Activated naive CD4-positive, alpha-beta T cell treated with anti-CD3 and anti-CD28 coated beads for 36 hours (primary cell): ENCODE results near the gene MORF4L1. TPM values are rescaled to one million over a fixed set of nuclear protein-coding genes. Genes with fewer than 3 reads are reported as not detected.
"Not testable (repeated sequence)": the region's sequence is repeated elsewhere in the genome, so short reads cannot be mapped to it uniquely, and the experiment has no call there.

Experiments used
- CTCF ChIA-PET: fragments of 350-600 bp; sonication (Branson Sonifier 250); formaldehyde crosslinking; loops from one replicate; lab custom pipeline; 2021; ENCODE audit warnings: antibody characterized with exemption; lab: Charles Lee
- DNase-seq: peaks from one replicate; pipeline ENCODE4 v3.0.0-alpha.2; 2020
- H3K27ac Mint-ChIP-seq: one replicate; pipeline ENCODE4 v1.8.0; 2021; ENCODE audit warnings: mild to moderate bottlenecking, mixed read lengths
- H3K27me3 Mint-ChIP-seq: one replicate; pipeline ENCODE4 v1.8.0; 2021; ENCODE audit warnings: low read depth, mixed read lengths
- H3K36me3 Mint-ChIP-seq: one replicate; pipeline ENCODE4 v1.8.0; 2021; ENCODE audit warnings: low read depth, mixed read lengths
- H3K4me1 Mint-ChIP-seq: one replicate; pipeline ENCODE4 v1.8.0; 2021; ENCODE audit warnings: low read depth, mixed read lengths
- H3K4me3 Mint-ChIP-seq: one replicate; pipeline ENCODE4 v1.8.0; 2021; ENCODE audit warnings: mild to moderate bottlenecking, moderate library complexity, mixed read lengths
- H3K9me3 Mint-ChIP-seq: one replicate; pipeline ENCODE4 v1.8.0; 2021; ENCODE audit warnings: mixed read lengths
- intact Hi-C: fragments of 100-400 bp; cut with micrococcal nuclease; formaldehyde crosslinking; loops from one replicate; pipeline ENCODE4 v1.15.1; 2023
- total RNA-seq, 2 experiments: library from RNA; stranded (reverse); gene quantifications; one replicate each; pipeline ENCODE4 v1.2.3, GENCODE V29; 2021

Gene MORF4L1
- total RNA-seq, 2 experiments from 2014 or later = 299 to 338 TPM

GRCh38 chr15:78841891-78842290, 30.8 kb upstream of the MORF4L1 start:
- CTCF ChIA-PET = no interaction called here
- Mint-ChIP-seq H3K27ac (no peak overlapping the region), H3K27me3 (no peaks in the 10 kb centered on the region), H3K4me3 (no peak overlapping the region), H3K4me1 (no peaks in the 10 kb centered on the region), H3K9me3 (no peaks in the 10 kb centered on the region), H3K36me3 (no peaks in the 10 kb centered on the region)
- no peak for DNase-seq
- intact Hi-C loops = no loop called here

GRCh38 chr15:78842519-78842918, 30.2 kb upstream of the MORF4L1 start:
- no peaks in the 10 kb centered on the region for H3K4me1 Mint-ChIP-seq
- no peaks in the 10 kb centered on the region for H3K36me3 Mint-ChIP-seq
- CTCF ChIA-PET = no interaction called here
- intact Hi-C loops = no loop called here
- H3K4me3 Mint-ChIP-seq = no peak overlapping the region
- no peaks in the 10 kb centered on the region for H3K27me3 Mint-ChIP-seq
- no peak overlapping the region for H3K27ac Mint-ChIP-seq
- no peak for DNase-seq
- no peaks in the 10 kb centered on the region for H3K9me3 Mint-ChIP-seq

GRCh38 chr15:78846906-78847305, 25.8 kb upstream of the MORF4L1 start:
- DNase-seq, H3K4me3 Mint-ChIP-seq, H3K27ac Mint-ChIP-seq, H3K36me3 Mint-ChIP-seq, H3K9me3 Mint-ChIP-seq, intact Hi-C loops, CTCF ChIA-PET, H3K4me1 Mint-ChIP-seq, H3K27me3 Mint-ChIP-seq: not testable (repeated sequence)

- CTCF ChIA-PET, H3K36me3 Mint-ChIP-seq, H3K4me1 Mint-ChIP-seq, H3K27ac Mint-ChIP-seq, H3K4me3 Mint-ChIP-seq, DNase-seq, H3K9me3 Mint-ChIP-seq, intact Hi-C loops, H3K27me3 Mint-ChIP-seq: not testable (repeated sequence)
Measured at GRCh38 chr15:78847387-78847906, 25.2 kb upstream of the MORF4L1 start.

GRCh38 chr15:78850352-78850751, 22.3 kb upstream of the MORF4L1 start:
- intact Hi-C loops = no loop called here
- H3K27ac Mint-ChIP-seq = no peak overlapping the region
- H3K9me3 Mint-ChIP-seq = no peaks in the 10 kb centered on the region
- peaks cover 4% of the 10 kb centered on the region for H3K4me1 Mint-ChIP-seq
- no peaks in the 10 kb centered on the region for H3K36me3 Mint-ChIP-seq
- no peaks in the 10 kb centered on the region for H3K27me3 Mint-ChIP-seq
- DNase-seq = no peak
- CTCF ChIA-PET = interaction anchor here (0.5 kb wide), 1 partner anchor 135 kb away, joined by 4 read pairs; no protein-coding TSS in a partner anchor
- no peak overlapping the region for H3K4me3 Mint-ChIP-seq

GRCh38 chr15:78850941-78851755, 21.5 kb upstream of the MORF4L1 start:
- Mint-ChIP-seq H3K27ac (no peak overlapping the region), H3K36me3 (no peaks in the 10 kb centered on the region), H3K4me3 (no peak overlapping the region), H3K4me1 (peaks cover 6% of the 10 kb centered on the region), H3K27me3 (no peaks in the 10 kb centered on the region), H3K9me3 (no peaks in the 10 kb centered on the region)
- intact Hi-C loops = no loop called here
- CTCF ChIA-PET = interaction anchor here (0.5 kb wide), 1 partner anchor 44 kb away, joined by 4 read pairs; no protein-coding TSS in a partner anchor
- no peak for DNase-seq

GRCh38 chr15:78853500-78853899, 19.2 kb upstream of the MORF4L1 start:
- Mint-ChIP-seq H3K4me1 (peaks cover 6% of the 10 kb centered on the region), H3K9me3 (no peaks in the 10 kb centered on the region), H3K27ac (no peak overlapping the region), H3K4me3 (no peak overlapping the region), H3K27me3 (no peaks in the 10 kb centered on the region), H3K36me3 (no peaks in the 10 kb centered on the region)
- CTCF ChIA-PET = no interaction called here
- intact Hi-C loops = no loop called here
- no peak for DNase-seq

- CTCF ChIA-PET = no interaction called here
- Mint-ChIP-seq H3K36me3 (no peaks in the 10 kb centered on the region), H3K27me3 (no peaks in the 10 kb centered on the region), H3K4me1 (peaks cover 8% of the 10 kb centered on the region), H3K4me3 (no peak overlapping the region), H3K27ac (no peak overlapping the region), H3K9me3 (no peaks in the 10 kb centered on the region)
- DNase-seq = no peak
- intact Hi-C loops = no loop called here
Measured at GRCh38 chr15:78854833-78855372, 17.8 kb upstream of the MORF4L1 start.

GRCh38 chr15:78855746-78856145, 16.9 kb upstream of the MORF4L1 start:
- no peak overlapping the region for H3K27ac Mint-ChIP-seq
- intact Hi-C loops = no loop called here
- H3K9me3 Mint-ChIP-seq = no peaks in the 10 kb centered on the region
- H3K4me1 Mint-ChIP-seq = peaks cover 12% of the 10 kb centered on the region
- H3K27me3 Mint-ChIP-seq = no peaks in the 10 kb centered on the region
- CTCF ChIA-PET = no interaction called here
- H3K36me3 Mint-ChIP-seq = no peaks in the 10 kb centered on the region
- no peak for DNase-seq
- no peak overlapping the region for H3K4me3 Mint-ChIP-seq

- Mint-ChIP-seq H3K9me3 (no peaks in the 10 kb centered on the region), H3K4me3 (peak overlapping the region; percentile 80), H3K36me3 (no peaks in the 10 kb centered on the region), H3K27ac (peak overlapping the region; percentile 66), H3K4me1 (peaks cover 9% of the 10 kb centered on the region), H3K27me3 (no peaks in the 10 kb centered on the region)
- peak; percentile 79 for DNase-seq
- CTCF ChIA-PET = interaction anchor here (0.7 to 1.4 kb wide), 4 partner anchors 11 to 92 kb away, joined by 3 to 5 read pairs (median 4); no protein-coding TSS in a partner anchor
- intact Hi-C loops = loop anchor here (1.0 kb wide), 1 partner anchor 13 kb away; no protein-coding TSS in a partner anchor
Measured at GRCh38 chr15:78859971-78860719, 12.5 kb upstream of the MORF4L1 start.

- H3K27ac Mint-ChIP-seq, H3K4me3 Mint-ChIP-seq, H3K36me3 Mint-ChIP-seq, H3K27me3 Mint-ChIP-seq, H3K4me1 Mint-ChIP-seq, H3K9me3 Mint-ChIP-seq, DNase-seq, intact Hi-C loops: not testable (repeated sequence)
- CTCF ChIA-PET = interaction anchor here (0.6 kb wide), 1 partner anchor 1594 kb away, joined by 3 read pairs; no protein-coding TSS in a partner anchor
Measured at GRCh38 chr15:78865585-78865984, 7.1 kb upstream of the MORF4L1 start.

GRCh38 chr15:78866031-78866430, 6.7 kb upstream of the MORF4L1 start:
- CTCF ChIA-PET, H3K4me3 Mint-ChIP-seq, H3K36me3 Mint-ChIP-seq, H3K27ac Mint-ChIP-seq, H3K4me1 Mint-ChIP-seq, intact Hi-C loops, H3K9me3 Mint-ChIP-seq, DNase-seq, H3K27me3 Mint-ChIP-seq: not testable (repeated sequence)
